Measurements from ENCODE around the gene COX20. TPM values are rescaled to one million over a fixed set of nuclear protein-coding genes. Genes with fewer than 3 reads are reported as not detected.
A peak's percentile ranks its signal among the peaks of the same experiment; 100 is the strongest.

COX20 gene
- total RNA-seq, 1 experiment from 2014 or later, result 33.1 TPM

- H3K27ac Mint-ChIP-seq, result no peak overlapping the region; the same call in 1 of the 2 replicates
- ChIA-PET CTCF (interaction anchor here (1.1 to 1.5 kb wide), 3 partner anchors 12 to 192 kb away, joined by 3 to 5 read pairs (median 3); no protein-coding TSS in a partner anchor), POLR2A (interaction anchor here (0.6 to 0.9 kb wide), 2 partner anchors 118 to 192 kb away, joined by 3 to 4 read pairs; a partner anchor contains a TSS)
- TF ChIP-seq ZNF671 (CRISPR knock-in tag; IDR thresholded peaks at IDR 0.05) (0 out of 2 replicates have a peak, but pooled peaks have one; percentile 5), USF1 (CRISPR knock-in tag; IDR thresholded peaks at IDR 0.05) (no peak)
- peaks cover 94% of the 10 kb centered on the region for H3K36me3 Mint-ChIP-seq
- H3K9me3 Mint-ChIP-seq, result no peaks in the 10 kb centered on the region
- H3K27me3 Mint-ChIP-seq (ENCODE audit: low read depth), result no peaks in the 10 kb centered on the region
- H3K4me3 Mint-ChIP-seq, result no peak overlapping the region
- DNase-seq (ENCODE audit: low spot score), result no peak
- ATAC-seq, result no peak
- peaks cover 10% of the 10 kb centered on the region; the same call in 1 of the 2 replicates for H3K4me1 Mint-ChIP-seq
These were observed 15.4 kb downstream of the COX20 start for GRCh38 chr1:244850896-244851295.

- Mint-ChIP-seq H3K4me3 (no peak overlapping the region), H3K27me3 (ENCODE audit: low read depth) (no peaks in the 10 kb centered on the region), H3K27ac (peak overlapping the region; percentile 74), H3K4me1 (peaks cover 10% of the 10 kb centered on the region; the same call in 1 of the 2 replicates), H3K36me3 (peaks cover 96% of the 10 kb centered on the region), H3K9me3 (no peaks in the 10 kb centered on the region)
- CTCF ChIA-PET, result interaction anchor here (1.4 to 1.5 kb wide), 2 partner anchors 13 to 191 kb away, joined by 3 to 5 read pairs; no protein-coding TSS in a partner anchor
- POLR2A ChIA-PET, result no interaction called here
- TF ChIP-seq MLX (CRISPR knock-in tag; IDR thresholded peaks at IDR 0.05) (no peak), AR (CRISPR knock-in tag; IDR thresholded peaks at IDR 0.05) (peak; percentile 72; the same call in 1 of the 2 replicates), ZNF425 (CRISPR knock-in tag; conservative IDR thresholded peaks at IDR 0.05) (0 out of 2 replicates have a peak, but pooled peaks have one; percentile 3), TCF7 (CRISPR knock-in tag; IDR thresholded peaks at IDR 0.05; ENCODE audit: low read depth) (no peak), NFATC4 (CRISPR knock-in tag; IDR thresholded peaks at IDR 0.05) (0 out of 2 replicates have a peak, but pooled peaks have one; percentile 24)
- DNase-seq (ENCODE audit: low spot score) (no peak), ATAC-seq (no peak)
These were observed 16.2 kb downstream of the COX20 start for GRCh38 chr1:244851546-244852231.

GRCh38 chr1:244852694-244853093 lies 17.2 kb downstream of the COX20 start:
- ChIA-PET POLR2A (no interaction called here), CTCF (no interaction called here)
- Mint-ChIP-seq H3K4me1 (peaks cover 10% of the 10 kb centered on the region; the same call in 1 of the 2 replicates), H3K27ac (peak overlapping the region; percentile 74; the same call in 1 of the 2 replicates), H3K36me3 (peaks cover 96% of the 10 kb centered on the region), H3K4me3 (no peak overlapping the region), H3K27me3 (ENCODE audit: low read depth) (no peaks in the 10 kb centered on the region), H3K9me3 (no peaks in the 10 kb centered on the region)
- no peak for TF ChIP-seq E2F1 (CRISPR knock-in tag; IDR thresholded peaks at IDR 0.05)
- TF ChIP-seq ATF3 (CRISPR knock-in tag; conservative IDR thresholded peaks at IDR 0.05), result no peak
- no peak for TF ChIP-seq ZNF396 (CRISPR knock-in tag; IDR thresholded peaks at IDR 0.05; ENCODE audit: borderline replicate concordance)
- no peak for TF ChIP-seq FOXP1 (CRISPR knock-in tag; IDR thresholded peaks at IDR 0.05; ENCODE audit: borderline replicate concordance)
- TF ChIP-seq GABPB1 (CRISPR knock-in tag; IDR thresholded peaks at IDR 0.05), result no peak
- no peak for TF ChIP-seq NFATC4 (CRISPR knock-in tag; IDR thresholded peaks at IDR 0.05)
- no peak for TF ChIP-seq ARID4B (CRISPR knock-in tag; IDR thresholded peaks at IDR 0.05; ENCODE audit: borderline replicate concordance)
- no peak for TF ChIP-seq PRRX2 (CRISPR knock-in tag; IDR thresholded peaks at IDR 0.05)
- no peak for TF ChIP-seq JAZF1 (CRISPR knock-in tag; IDR thresholded peaks at IDR 0.05)
- TF ChIP-seq CBFB (CRISPR knock-in tag; IDR thresholded peaks at IDR 0.05; ENCODE audit: low read depth), result no peak
- ATAC-seq (no peak), DNase-seq (ENCODE audit: low spot score) (no peak)
